K562 treated with DMSO at 1 percent for 4 hours (cell line): ENCODE results near the gene CPT2. TPM values are rescaled to one million over a fixed set of nuclear protein-coding genes. Genes with fewer than 3 reads are reported as not detected.

ENCODE experiments used
- total RNA-seq: library from RNA; unstranded; fragments of 300-600 nt; gene quantifications from 2 replicates; pipeline ENCODE4 v1.2.3, GENCODE V29; 2022; ENCODE audit not compliant: insufficient read depth

The CPT2 gene
- 23.3 and 25.6 TPM in 2 replicates for total RNA-seq

DNA sequence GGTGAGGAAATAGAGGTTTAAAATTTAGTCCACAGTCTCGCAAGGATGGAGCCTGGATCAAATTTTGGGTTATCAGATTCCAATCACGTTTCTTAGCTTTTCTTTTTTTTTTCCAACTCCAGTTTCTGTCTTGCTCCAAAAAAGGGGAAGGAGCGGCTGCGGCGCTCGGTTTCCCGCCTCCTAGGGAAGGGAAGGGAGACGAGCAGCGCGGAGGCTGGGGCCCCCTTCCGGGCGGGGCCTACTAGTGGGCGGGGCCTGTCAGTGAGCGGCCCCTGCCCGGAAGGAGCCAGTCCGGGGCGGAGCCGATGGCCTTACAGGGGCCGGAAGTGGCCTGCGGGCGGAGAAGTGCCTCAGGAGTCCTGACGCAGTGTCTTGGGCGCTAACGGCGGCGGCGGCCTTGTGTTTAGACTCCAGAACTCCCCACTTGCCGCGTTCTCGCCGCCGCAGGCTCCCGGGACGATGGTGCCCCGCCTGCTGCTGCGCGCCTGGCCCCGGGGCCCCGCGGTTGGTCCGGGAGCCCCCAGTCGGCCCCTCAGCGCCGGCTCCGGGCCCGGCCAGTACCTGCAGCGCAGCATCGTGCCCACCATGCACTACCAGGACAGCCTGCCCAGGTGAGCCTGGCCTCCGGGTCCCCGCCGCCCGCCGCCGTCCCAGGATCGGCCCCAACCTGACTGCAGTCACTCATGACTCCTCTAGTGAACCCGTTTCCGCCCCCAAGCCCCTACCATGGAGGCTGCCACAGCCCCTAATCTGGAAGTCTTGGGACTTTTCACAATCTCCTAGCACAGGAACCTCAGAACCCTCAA is at the start of gene CPT2:
Gene CPT2 (plus strand): TSS at position 340 of the 806 bp plus-strand sequence. CDS start 120 bp downstream, at position 460.

DNA sequence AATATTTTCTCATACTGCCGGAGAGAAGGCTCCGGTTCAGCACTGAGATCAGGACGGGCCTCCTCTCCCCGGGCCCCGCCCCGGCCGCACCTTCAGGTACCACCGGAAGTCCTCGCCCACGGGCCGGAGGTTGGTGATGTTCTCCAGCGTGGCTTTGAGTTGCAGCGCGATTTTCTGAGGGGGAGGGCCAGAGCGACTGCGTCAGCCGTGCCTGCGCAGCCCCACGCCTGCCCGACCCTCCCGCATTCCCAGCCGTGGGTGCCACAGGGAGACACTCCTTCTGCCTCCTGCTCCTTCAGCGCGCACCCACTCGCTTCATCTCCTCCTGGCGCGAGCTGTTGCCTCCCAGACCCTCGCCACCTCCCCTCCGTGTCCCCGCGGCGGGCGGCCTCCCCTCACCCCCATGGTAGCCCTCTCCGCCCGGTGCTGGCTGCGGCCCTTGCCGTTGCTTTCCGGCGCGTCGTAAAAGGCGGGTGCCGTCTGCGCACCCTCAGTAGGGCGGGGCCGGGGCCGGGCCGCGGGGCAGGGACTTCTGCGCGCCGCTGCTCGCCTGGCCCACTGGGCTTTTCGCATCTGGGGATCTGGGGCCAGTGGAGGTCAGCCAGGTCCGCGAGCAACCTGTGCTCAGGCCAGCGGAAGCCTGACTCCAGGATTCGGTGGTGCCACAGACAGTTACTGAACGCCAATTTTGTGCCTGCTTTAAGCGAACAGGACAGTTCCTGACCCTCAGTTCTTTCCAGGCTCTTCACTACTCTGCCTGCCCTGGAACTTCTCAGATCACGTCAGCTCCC is 23.7 kb downstream of the CPT2 start, which contains the start of gene CZIB:
Gene CZIB (minus strand): TSS at position 464 of the 791 bp plus-strand sequence. CDS start 59 bp downstream, at position 405.

DNA sequence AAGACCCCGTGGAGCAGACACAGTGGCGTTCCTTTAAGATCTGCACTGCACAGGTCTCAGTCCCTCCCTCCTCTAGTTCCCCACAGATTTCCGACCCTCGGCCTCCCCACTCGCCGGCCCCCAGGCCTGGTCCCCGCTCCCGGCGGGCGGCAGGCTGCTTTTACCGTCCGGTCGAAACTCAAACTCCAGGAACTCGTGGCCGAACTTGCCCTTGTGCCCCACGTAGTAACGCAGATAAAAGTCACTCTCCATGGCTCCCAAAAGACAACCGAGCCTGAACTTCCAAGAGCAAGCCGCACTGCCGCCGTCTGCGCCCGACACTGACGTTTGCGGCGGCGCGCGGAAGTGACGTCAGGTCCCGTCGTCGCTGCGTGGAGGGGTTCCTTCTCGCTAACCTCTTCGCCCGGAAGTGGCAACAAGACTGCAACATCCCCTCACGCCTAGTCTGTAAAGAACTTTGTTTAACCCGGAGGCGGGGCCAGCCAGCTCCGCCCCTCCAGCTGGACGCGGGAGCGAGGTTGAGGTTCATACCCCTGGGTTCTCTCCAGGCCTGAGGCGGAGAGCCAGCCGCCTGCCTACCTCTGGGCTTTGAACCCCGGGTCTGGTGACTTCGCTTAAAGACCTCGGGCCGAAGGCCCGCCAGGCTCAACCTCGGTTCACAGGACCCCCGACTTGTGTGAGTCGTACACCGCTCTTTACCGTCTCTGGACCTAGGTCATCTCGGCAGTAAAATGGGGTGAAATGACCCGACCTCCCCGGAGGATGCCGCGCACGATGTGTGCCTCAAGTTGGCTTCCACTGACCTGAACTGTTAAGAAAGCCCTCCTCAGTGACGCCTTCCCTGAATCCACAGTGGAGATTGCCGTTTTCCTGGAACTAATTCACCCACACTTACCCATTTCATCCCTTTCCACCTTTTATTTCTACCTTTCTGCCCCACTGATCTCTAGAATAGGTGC is 41.9 kb downstream of the CPT2 start, which contains the start of gene MAGOH:
Gene MAGOH (minus strand): TSS at position 322 of the 959 bp plus-strand sequence. CDS start 70 bp downstream, at position 252.

Other genes with a start within 250 kb of the CPT2 start
- gene PODN, start 134.6 kb upstream of the CPT2 start, total RNA-seq, result not detected in 2 replicates
- gene SLC1A7, start 54.2 kb upstream of the CPT2 start, total RNA-seq, result not detected in 2 replicates
- gene CZIB, start 23.8 kb downstream of the CPT2 start, total RNA-seq, result 55.2 and 62.4 TPM in 2 replicates
- 102 and 139 TPM in 2 replicates for gene MAGOH, start 41.7 kb downstream of the CPT2 start, total RNA-seq
- 8.7 and 15.1 TPM in 2 replicates for gene LRP8, start 131.2 kb downstream of the CPT2 start, total RNA-seq